NCI-H774 (cell line): Measurements from ENCODE around the gene MLXIPL.
"Not testable (repeated sequence)": the region's sequence is repeated elsewhere in the genome, so short reads cannot be mapped to it uniquely, and the experiment has no call there.

Experiments used
- DNase-seq: peaks from one replicate; lab custom pipeline; 2025; lab: John Stamatoyannopoulos, UW

The MLXIPL gene

DNA sequence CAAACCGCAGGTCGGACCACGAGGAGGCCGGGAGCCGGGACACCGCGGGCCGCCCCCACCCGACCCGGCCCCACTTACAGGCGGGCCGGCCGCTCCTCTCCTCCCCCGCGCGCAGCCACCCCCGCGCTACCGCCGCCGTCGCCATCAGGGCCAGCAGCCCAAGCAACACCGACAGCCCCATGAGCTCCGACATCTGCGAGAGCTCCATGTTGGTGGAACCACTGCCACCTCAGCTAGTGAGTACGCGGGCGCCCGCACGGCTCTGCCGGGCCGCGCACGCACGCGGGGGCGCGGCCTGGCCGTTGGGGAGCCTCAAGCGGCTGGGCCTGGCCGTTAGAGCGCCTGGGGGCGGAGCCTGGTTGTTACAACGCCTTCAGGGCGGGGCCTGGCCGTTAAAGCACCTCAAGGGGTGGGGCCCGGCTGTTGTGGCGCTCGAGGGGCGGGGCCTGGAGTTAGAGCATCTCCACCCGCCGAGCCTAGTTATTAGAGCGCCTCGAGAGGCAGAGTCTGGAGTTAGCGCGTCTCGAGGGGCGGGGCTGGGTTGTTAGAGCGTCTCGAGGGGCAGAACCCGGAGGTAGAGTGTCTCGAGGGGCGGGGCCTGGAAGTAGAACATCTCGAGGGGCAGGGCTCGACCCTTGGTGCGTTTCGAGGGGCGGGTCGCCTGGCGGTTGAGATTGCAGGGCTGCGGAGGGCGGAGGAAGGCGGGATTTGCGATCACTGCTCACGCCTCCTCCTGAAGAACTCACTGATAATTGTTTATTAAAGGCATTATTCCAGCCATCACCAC lies 45.8 kb downstream of the MLXIPL start, which contains the start of gene TBL2:
TSS of gene TBL2 (minus strand) at position 238 of the 787 bp plus-strand sequence. CDS start at position 208, 30 bp downstream.
- peak; percentile 96 for DNase-seq

DNA sequence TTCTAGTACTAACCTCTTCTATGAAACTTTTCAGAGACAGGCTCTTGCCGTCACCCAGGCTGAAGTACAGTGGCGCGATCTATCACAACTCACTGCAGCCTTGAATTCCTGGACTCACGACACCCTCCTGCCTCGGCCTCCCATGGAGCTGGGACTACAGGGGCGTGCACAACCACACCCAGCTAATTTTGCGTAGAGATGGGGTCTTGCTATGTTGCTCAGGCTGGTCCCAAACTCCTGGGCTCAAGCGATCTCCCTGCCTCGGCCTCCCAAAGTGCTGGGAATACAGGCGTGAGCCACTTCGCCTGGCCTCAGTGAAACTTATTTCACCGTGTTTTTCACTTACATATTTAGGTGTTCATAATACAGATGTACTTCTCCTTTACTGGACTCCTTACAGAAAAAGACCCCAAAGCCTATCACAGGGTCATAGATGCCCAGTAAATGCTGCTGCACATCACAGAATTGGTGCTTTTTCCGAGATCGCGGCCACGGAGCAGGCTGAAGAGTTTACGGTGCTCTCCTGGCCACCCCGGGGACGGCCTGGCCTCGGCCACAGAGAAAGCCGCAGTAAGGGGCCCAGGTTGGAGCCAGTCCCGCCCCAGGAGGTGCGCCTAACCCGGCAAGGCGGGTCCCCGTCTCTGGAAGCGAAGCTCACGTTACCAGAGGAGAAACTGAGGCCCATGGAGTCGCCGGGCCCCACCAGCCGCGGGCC lies 46.5 kb downstream of the MLXIPL start:
- no peak for DNase-seq

DNA sequence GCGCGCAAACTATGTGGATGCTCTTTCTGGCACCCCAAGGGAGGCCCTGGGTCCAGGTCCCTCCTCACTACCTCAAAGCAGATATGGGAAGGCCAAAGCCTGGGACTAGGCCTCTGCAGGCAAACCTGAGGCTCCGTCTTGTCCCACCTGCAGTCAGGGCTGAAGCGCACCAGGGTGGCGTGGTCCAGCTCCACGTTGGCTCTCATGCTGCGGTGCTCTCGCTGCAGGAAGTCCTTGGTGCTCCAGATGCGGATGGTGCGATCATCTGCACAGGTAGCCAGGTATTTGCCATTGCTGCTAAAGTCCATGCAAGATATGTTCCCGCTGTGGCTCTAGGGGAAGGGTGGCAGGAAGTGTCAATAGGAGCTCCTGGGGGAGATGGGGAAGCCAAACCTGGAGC lies 50.5 kb downstream of the MLXIPL start:
- DNase-seq, result no peak

DNA sequence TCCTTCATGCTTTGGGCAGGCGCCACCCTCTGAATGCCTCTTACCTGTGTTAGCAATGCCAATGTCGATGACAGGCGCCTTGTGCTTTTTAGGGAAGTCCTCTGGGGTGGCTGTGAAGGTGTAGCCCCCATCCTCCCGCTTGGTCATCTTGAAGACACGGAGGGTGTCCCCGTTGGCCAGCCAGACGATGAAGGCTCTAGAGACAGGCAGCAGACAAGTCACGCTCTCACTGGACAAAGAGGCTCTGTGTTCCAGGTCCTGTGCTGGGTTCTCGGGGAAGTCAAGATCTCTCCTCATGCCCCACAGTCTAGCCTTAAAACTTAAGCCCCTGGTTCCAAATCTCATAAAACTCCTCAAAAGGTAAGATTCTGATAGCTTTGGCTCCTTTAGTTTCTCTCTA lies 51.0 kb downstream of the MLXIPL start:
- DNase-seq, result no peak

DNA sequence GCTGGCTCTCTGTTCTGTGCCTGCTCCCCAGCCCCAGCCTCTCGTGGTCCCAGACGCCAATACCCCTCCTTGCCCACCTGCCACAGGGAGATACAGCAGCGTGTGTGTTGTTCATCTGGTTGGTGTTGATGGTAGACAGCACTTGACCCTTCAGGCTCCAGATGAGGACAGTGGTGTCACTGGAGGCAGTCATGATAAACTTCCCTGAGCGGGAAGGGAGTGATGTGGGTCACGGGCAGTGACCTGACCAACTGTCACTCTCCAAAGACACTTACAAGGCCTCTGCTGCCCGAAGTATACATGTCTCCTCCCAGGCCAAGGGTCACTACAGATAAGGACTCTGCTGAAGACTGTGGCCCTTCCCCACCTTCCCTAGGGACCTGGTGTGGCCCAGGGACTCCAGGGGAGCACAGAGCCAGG lies 51.5 kb downstream of the MLXIPL start:
- no peak for DNase-seq

DNA sequence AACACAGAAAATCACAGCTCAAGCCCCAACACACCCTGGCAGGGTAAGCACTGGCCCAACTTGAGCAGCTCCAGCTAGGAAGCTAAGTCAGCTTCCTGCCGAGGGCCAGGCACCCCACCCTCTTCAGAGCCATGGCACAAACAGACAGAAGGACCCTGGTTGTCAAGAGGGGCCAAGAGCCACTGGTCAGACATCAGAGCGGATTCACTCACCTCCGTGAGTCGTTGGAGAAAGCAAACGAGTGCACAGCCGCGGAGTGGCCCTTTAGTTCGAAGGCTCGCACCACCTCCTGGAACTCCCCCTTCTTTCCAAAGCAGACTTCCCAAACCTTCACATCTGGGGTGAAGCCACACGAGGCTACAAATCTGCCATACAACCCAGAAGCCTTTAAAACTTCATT lies 53.3 kb downstream of the MLXIPL start:
- DNase-seq, result no peak

DNA sequence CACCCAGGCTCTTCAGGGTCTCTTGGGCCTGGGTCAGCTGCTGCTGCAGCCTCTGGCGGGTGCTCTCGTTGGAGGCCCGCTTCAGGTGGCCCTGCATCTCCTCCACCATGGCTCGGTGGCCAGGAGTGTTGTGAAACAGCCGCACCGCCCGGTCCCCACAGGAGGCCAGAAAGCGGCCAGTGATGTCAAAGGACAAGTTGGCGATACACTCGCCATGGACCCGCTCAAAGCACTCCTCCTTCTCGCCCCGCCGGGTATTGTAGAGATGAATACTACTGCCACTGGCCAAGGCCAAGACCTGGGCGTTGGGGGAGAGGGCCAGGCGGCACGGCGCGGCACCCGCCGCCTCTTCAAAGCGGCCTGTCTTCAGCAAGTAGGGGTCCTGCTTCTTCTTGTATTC lies 53.8 kb downstream of the MLXIPL start:
- DNase-seq, result no peak

DNA sequence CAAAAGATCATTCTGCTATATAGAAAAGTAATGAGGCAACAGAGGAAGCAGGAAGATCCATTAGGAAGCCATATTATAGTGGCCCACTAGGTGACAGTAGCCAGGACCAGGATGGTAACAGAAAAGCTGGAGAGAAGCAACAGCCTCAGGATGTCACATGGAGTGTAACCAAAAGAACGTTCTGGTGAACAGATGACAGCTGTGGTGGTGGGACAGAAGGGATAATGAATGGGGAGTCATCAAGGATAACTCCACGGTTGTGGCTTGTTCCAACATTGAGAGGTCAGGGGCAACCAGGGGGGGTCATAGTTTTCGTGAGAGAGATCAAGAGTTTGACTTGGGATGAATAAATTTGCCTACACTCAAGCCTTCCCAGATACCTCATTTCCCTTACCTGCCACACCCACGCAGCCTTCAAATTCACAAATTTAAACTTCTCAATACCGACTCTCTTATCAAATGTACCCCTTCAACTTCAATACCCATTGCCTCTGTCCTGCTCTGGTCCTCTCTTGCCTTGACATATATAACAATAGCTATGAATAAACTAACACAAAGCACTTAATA lies 55.2 kb downstream of the MLXIPL start:
- no peak for DNase-seq

DNA sequence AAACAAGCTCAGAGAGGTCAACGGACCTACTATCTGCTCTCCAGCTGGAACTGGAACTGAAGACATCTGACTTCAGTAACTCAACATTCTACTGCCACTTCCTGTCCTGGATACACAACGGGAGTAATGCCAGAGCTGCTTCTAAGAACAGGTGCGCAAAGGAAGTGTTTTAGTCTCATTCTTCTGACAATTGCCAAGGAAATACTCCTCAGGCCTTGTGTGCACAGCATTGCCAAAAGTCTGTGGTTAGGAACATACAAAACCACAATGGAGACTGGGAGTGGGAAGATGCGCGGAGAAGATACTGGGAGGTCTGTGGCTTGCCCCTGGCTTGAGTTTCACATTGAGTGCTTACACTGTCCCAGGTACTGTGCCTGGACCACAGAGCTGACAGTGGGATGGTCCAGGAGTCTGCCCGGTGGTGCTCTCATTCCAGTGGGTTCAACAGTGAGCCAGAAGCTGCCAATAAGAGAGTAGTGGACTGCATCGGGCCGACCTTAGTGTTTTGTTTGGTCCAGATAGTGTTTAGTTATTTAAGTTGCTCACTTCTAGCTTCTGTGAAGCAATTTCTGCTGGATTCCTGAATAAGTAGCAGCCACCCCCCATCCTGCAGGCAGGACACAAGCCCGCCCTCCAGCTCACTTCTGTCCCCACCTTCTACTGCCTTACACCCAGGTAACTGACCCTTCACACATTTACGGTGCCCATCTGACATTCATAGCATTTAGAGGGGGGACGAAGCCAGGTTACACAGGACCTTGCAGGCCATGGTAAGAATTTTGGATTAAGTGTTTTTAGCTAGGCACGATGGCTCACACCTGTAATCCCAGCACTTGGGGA lies 56.3 kb downstream of the MLXIPL start:
- DNase-seq, result no peak

DNA sequence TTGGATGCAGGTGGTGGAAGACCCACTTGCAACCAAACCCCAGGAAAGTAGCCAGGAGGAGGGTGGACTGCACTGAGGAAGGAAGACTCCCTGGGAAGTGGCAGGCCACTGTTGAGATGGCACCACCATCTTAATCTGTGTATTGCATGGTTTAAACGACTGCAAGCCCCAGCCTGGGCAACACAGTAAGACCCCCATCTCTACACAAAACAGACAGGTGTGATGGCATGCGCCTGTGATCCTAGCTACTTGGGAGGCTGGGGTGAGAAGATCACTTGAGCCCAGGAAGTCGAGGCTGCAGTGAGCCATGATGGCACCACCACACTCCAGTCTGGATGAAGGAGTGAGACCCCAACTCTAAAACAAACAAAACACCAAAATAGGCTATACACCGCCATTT lies 57.2 kb downstream of the MLXIPL start:
- DNase-seq, result no peak

DNA sequence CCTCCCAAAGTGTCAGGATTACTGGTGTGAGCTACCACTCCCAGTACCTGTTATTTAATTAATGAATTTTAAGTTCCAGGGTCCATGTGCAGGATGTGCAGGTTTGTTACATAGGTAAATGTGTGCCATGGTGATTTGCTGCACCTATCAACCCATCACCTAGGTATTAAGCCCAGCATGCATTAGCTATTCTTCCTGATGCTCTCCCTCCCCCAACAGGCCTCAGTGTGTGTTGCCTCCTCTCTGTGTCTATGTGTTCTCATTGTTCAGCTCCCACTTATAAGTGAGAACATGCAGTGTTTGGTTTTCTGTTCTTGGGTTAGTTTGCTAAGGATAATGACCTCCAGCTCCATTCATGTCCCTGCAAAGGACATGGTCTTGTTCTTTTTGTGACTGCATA lies 57.9 kb downstream of the MLXIPL start:
- not testable (repeated sequence) for DNase-seq

DNA sequence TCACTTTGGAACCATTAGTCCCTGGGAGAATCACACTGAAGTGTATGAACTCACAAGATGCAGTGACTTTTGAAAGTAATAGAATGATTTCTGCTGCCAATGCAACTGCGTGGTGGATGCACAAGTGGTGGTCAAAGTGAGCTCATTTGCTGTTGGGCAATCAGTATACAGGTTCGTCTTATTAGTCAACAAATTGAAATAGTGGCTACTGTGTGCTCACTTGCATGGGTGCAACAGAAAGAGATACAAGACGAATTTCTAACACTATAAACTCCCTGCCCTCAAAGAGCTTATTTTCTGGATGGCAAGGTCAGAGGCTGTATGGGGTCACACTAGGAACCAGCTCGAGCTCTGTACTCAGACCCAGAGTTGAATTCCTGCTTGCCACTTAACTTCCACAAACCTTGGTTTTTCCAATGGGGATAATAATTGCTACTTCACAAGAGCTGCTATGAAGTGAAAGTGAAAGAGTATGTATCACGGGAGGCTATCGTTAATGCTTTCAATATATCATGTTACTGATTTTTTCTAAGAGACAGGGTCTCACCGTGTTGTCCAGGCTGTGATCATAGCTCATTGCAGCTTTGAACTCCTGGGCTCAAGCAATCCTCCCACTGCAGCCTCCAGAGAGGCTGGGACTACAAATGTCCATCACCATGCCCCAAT lies 58.5 kb downstream of the MLXIPL start:
- no peak for DNase-seq

DNA sequence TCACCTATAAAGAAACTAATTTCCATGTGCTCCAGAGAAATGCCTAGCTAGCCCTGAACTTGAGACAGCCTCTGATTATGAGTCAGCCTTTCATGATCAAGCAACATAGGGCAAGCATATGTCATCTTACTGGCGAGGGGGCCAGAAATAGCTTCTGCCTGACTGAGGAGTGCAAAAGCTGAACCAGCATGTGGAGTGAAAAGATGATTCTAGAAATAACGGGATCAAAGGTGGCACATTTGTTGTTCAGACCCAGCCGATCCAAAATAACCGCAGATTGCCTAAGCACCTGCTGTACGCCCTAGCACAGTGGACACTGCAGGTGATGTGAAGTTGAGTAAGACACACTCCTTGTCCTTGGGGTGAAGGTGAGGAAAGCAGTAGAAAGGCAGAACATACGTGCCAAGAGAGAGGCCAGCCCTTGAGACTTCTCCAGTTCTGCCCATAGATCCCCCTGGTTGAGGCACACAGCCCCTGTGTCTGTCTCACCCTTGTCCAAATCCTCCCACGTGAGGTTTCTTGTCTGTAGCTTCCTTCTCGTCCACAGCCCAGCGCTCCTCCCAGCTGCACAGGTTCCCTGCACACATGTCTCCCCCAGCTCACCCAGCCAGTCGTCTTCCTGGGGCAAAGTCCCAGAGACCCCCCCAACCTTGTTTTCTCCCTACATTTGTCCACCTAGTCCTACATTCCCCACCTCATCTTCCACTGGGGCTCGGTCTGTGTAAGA lies 64.0 kb downstream of the MLXIPL start:
- no peak for DNase-seq

DNA sequence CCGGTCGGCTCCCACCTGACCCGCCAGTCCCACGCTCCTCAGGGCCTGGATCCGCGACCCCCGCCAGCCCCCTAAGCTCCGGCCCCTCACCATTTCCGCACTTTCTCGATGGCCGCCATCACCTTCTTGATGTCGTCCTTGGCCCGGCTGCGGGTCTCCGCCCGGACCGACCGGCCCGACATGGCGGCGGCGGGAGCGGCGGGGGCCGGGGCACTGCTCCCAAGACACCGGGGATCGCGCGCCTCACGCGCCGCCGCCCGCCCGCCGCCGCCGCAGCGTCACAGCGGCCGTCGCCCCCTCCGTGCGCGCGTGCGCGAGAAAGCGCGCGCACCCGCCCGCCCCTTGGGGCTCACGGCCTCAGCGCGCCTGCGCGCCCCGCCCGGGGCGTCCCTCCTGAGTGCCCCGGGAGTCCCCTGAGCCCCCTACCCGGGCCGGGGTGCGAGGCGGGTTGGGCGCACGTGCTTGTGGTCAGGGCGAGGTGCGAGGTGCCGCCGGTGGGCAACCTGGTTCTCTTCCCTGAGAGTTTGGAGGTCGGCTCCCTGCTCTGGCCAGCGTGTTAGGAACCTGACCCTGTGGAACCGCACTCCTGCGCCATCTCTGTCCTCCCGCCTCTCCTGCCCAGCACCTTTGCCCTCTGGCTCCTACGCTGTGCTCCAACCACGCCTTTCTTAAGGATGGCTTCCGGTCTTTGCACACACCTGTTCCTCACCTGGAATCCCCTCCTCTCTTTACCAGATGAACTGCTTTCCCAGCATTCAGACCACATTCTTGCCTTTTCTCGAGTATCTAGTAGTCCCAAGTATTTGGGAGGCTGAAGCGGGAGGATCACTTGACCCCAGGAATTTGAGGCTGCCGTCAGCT lies 66.7 kb downstream of the MLXIPL start, which contains the start of gene BCL7B:
TSS of gene BCL7B (minus strand) at position 294 of the 861 bp plus-strand sequence. CDS start at position 182, 112 bp downstream.
- DNase-seq, result peak; percentile 79

DNA sequence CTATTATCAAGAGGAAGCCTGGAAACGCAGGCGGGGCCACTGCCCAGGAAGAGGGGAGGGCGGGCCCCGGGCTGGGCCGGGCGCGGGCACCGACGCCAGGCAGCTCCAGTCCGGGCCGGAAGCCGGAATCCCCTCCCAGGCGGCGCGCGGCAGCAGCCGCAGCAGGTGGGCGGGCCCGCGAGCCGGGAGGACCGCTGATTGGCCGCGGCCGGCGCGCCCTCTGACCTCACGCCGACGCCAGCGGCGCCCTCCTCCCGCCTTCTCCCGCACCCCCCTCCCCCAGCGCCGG lies 67.3 kb downstream of the MLXIPL start:
- peak; percentile 95 for DNase-seq

DNA sequence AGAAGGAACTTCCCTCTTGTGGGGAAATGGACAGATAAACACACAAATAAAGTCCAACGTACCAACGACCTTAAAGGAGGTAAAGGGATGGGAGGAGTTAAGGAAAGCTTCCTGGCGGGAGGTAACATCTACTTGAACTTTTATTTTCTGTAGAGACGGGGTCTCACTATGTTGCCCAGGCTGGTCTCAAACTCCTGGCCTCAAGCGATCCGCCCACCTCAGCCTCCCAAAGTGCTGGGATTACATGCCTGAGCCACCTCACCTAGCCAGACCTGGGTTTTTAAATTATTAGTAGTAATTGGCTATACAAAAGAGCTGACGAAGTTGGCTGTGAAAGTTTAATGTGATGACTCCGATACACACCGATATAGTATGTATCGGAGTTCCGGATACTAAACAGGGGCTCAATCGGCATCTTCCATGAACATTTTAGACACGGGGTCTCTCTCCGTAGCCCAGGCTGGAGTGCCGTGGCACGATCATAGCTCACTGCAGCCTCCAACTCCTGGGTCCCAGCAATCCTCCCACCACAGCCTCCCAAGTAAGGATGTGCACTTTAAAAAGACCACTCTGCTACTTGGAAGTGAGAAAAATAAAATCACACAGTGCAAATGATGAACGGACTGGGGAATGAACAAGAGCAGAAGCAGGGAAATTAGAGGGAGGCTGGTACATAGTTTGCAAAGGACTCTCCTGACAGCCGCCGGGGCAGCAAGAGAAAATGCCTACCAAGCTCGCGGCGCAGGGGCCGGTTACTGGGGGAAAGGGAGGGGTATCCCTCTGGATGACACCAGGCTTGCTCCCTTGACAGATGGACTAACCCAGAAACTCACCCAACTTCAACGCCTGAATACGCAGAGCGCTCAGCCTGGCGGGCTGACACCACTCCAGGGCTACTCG lies 67.9 kb downstream of the MLXIPL start:
- DNase-seq, result no peak

DNA sequence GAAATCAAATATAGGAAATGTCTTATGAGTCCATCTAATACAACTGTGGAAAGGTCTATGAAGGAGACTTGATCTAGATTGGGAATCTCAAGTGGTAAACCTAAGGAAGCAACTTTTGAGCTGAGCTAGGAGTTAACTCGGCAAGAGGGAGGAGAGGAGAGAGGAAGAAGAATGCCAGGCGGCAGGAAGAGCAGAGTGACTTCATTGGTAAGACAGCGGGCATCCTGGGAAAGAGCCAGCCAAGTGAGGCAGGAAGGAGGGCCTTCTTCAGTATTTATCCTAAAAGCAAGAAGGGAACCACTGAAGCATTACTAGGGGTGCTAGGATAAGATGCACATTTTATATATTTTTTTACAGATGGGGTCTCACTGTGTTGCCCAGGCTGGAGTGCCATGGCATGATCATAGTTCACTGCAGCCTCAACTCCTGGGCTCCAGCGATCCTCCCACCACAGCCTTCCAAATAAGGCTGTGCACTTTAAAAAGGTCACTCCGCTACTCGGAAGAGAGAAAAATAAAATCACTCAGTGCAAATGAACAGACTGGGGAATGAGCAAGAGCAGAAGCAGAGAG lies 68.8 kb downstream of the MLXIPL start:
- DNase-seq, result no peak

DNA sequence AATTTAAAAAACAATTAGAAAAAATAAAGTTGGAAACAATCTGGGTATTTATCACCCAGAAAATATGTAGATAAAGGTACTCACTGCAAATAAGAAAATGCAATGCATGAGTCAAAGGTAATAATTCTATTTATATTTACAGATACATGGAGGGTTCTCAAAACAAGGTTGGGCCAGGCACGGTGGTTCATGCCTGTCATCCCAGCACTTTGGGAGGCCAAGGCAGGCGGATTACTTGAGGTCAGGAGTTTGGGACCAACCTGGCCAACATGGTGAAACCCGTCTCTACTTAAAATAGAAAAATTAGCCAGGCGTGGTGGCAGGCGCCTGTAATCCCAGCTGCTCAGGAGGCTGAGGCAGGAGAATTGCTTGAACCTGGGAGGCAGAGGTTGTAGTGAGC lies 74.2 kb downstream of the MLXIPL start:
- not testable (repeated sequence) for DNase-seq

DNA sequence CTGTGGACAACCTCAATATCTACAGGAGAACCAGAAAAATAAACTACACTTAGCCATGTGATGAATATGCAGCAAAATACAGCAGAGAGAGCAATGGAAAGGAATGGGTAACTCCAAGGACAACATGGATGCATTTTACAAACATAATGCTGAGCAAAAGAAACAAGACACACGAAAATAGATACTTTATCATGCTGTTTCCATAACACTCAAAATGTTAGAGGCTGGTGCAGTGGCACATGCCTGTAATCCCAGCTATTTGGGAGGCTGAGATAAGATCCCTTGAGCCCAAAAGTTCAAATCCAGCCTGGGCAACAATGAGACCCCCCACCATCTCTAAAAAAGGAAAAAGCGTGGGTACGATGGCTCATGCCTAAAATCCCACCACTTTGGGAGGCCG lies 75.1 kb downstream of the MLXIPL start:
- no peak for DNase-seq
